Activated naive CD8-positive, alpha-beta T cell treated with anti-CD3 and anti-CD28 coated beads, Interleukin-2, amount 50 U/mL, for 24 hours (primary cell): ENCODE data around the gene FBXL12.
A peak's percentile ranks its signal among the peaks of the same experiment; 100 is the strongest.
"Not testable (repeated sequence)": the region's sequence is repeated elsewhere in the genome, so short reads cannot be mapped to it uniquely, and the experiment has no call there.

Experiments
- ATAC-seq: fragments of 150-1000 bp; cut with Tn5 transposase; one replicate; pipeline ENCODE4 v1.10.0; 2021
- DNase-seq: peaks from one replicate; pipeline ENCODE4 v3.0.0; 2021
- H3K27ac Mint-ChIP-seq: one replicate; pipeline ENCODE4 v1.8.0; 2021; ENCODE audit warnings: mild to moderate bottlenecking, mixed read lengths
- H3K27me3 Mint-ChIP-seq: one replicate; pipeline ENCODE4 v1.8.0; 2021; ENCODE audit warnings: mixed read lengths
- H3K36me3 Mint-ChIP-seq: one replicate; pipeline ENCODE4 v1.8.0; 2021; ENCODE audit warnings: low read depth, mixed read lengths
- H3K4me1 Mint-ChIP-seq: one replicate; pipeline ENCODE4 v1.8.0; 2021; ENCODE audit warnings: mixed read lengths
- H3K4me3 Mint-ChIP-seq: one replicate; pipeline ENCODE4 v1.8.0; 2021; ENCODE audit warnings: mild to moderate bottlenecking, moderate library complexity, mixed read lengths
- H3K9me3 Mint-ChIP-seq: one replicate; pipeline ENCODE4 v1.8.0; 2021; ENCODE audit warnings: mixed read lengths

Gene FBXL12

DNA sequence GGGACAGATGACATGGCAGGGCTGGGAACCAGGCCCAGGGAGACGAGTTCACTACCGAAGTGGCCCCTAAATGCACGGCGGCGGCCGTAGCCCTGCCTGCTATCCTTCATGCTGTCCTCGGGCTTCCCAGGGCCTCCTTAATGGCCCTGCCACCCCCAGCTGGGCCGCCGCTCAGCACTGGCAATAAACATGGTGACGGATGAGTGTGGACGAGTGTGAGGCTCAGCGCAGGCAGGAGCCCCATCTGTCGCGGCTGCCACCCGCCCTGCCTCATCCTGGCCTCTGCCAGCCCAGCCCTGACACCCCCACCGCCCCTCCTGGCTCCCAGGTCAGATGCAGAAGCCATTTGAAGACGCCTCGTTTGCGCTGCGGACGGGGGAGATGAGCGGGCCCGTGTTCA lies 29.9 kb upstream of the FBXL12 start:
- no peaks in the 10 kb centered on the region for H3K9me3 Mint-ChIP-seq
- peaks cover 14% of the 10 kb centered on the region for H3K36me3 Mint-ChIP-seq
- ATAC-seq: no peak
- peaks cover 21% of the 10 kb centered on the region for H3K4me1 Mint-ChIP-seq
- H3K27me3 Mint-ChIP-seq: no peaks in the 10 kb centered on the region
- no peak overlapping the region for H3K4me3 Mint-ChIP-seq
- DNase-seq: no peak
- H3K27ac Mint-ChIP-seq: no peak overlapping the region

- H3K27me3 Mint-ChIP-seq: no peaks in the 10 kb centered on the region
- DNase-seq (peak; percentile 39), ATAC-seq (peak; percentile 15)
- peaks cover 20% of the 10 kb centered on the region for H3K4me1 Mint-ChIP-seq
- H3K4me3 Mint-ChIP-seq: no peak overlapping the region
- H3K27ac Mint-ChIP-seq: no peak overlapping the region
- H3K9me3 Mint-ChIP-seq: no peaks in the 10 kb centered on the region
- peaks cover 18% of the 10 kb centered on the region for H3K36me3 Mint-ChIP-seq
Measured at GRCh38 chr19:9848060-9848459, 29.2 kb upstream of the FBXL12 start.

DNA sequence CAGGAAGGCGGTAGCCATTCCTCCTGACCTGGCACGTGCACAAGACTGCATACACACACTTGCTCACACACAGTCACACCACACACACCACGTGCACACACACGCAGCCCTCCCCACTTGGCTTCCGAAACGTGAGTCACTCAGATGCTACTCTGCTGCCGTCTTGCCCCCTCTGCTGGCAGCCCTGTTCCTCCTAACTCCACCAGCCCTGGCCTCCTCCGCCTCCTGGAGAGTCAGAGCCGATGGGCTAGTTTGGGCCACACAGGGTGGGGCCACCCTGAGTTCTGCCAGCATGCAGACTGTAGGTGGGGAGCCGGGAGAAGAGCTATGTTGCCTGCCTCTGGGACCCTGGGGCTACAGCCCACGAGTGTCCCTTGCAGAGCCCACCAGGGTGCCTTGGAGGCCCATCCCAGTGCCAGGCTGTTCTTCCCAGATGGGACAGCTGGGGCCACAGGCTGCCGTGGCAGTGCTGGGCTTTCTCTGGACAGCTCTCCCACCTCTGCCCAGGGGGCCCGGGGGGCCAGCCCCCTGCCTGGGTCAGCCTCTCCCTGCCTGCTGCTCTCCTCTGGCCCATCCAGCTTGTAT lies 28.3 kb upstream of the FBXL12 start:
- Mint-ChIP-seq H3K27me3 (no peaks in the 10 kb centered on the region), H3K4me1 (peaks cover 18% of the 10 kb centered on the region), H3K4me3 (no peak overlapping the region), H3K9me3 (no peaks in the 10 kb centered on the region), H3K36me3 (peaks cover 25% of the 10 kb centered on the region), H3K27ac (no peak overlapping the region)
- DNase-seq (peak; percentile 56), ATAC-seq (peak; percentile 75)

DNA sequence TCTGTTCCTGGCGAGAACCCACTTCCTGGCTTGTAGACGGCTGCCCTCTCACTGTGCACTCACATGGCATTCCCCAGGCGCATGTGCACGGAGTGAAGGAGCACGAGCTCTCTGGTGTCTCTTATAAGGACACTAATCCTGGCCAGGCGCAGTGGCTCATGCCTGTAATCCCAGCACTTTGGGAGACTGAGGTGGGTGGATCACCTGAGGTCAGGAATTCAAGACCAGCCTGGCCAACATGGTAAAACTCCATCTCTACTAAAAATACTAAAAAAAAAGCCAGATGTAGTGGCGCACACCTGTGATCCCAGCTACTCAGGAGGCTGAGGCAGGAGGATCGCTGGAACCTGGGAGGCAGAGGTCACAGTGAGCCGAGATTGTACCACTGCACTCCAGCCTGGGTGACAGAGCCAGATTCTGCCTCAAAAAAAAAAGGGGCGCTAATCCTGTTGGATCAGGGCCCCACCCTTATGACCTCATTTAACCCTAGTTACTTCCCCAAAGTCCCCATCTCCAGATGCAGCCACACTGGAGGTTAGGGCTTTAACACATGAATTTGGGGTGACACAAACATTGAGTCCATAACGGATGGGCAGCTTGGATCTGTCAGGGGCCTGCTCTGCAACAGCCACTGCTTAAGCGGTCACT lies 24.9 kb upstream of the FBXL12 start:
- H3K4me3 Mint-ChIP-seq, DNase-seq, H3K27ac Mint-ChIP-seq, H3K27me3 Mint-ChIP-seq, H3K9me3 Mint-ChIP-seq, ATAC-seq: not testable (repeated sequence)
- H3K36me3 Mint-ChIP-seq: peaks cover 44% of the 10 kb centered on the region
- H3K4me1 Mint-ChIP-seq: peaks cover 18% of the 10 kb centered on the region

DNA sequence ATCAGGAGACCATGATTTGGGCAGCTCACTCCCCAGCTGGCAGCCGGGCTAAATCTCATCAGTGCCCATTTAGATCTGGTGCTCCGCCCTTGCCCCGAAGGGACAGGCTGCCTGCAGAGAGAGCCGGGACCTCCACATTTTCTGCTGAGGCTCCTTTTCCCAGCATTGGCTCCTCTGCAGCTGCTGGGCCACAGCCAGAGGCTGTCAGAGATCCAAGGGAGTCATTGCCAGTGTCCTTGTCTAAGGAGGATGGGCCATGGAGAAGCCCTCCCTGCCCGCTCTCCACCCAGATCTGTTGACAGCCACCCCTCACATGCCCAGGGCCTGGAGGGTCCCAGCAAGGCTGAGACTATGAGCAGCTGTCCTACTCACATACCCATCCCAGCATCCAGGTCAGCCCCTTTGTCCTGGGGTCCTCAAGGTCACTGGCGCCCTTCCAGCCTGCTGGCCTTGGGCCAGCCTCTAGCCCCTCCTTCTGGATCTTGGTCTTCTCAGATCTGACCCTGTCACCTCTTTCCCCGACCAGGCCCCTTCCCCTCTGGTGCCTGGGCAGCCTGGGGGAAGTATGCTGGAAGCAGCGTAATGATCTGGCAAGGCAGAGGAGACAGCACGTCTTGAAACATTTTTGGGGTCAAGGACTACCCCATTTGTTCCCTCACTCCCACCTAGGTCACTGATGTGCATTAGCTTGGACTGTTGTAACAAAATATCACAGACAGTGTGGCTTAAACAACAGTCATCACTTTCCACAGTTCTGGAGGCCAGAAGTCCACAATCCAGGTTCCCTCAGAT lies 24.2 kb upstream of the FBXL12 start:
- Mint-ChIP-seq H3K4me1 (peaks cover 17% of the 10 kb centered on the region), H3K4me3 (no peak overlapping the region), H3K27me3 (no peaks in the 10 kb centered on the region), H3K27ac (no peak overlapping the region), H3K9me3 (no peaks in the 10 kb centered on the region), H3K36me3 (peaks cover 46% of the 10 kb centered on the region)
- no peak for ATAC-seq
- DNase-seq: no peak

DNA sequence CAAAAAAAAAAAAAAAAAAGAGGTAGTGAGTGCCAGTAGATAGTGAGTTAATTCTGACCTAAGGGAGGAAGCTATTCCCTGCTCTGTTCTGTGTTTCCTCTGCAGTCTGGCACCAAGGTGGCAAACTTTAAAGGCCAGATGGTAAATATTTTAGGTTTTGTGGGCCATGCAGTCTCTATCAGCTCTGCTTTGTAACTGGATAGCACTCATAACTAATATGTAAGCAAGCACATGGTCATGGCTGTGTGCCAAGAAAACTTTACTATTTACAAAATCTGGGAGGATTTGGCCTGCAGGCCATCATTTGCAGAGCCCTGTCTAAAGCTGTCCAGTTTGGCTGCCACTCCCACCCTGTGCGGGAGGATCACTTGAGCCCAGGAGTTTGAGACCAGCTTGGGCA lies 20.5 kb upstream of the FBXL12 start:
- Mint-ChIP-seq H3K4me1 (peaks cover 17% of the 10 kb centered on the region), H3K4me3 (no peak overlapping the region), H3K27me3 (no peaks in the 10 kb centered on the region), H3K27ac (no peak overlapping the region), H3K9me3 (no peaks in the 10 kb centered on the region), H3K36me3 (peaks cover 43% of the 10 kb centered on the region)
- no peak for DNase-seq
- no peak for ATAC-seq

GRCh38 chr19:9838324-9838723 lies 19.4 kb upstream of the FBXL12 start:
- H3K9me3 Mint-ChIP-seq: no peaks in the 10 kb centered on the region
- H3K4me3 Mint-ChIP-seq: no peak overlapping the region

GRCh38 chr19:9836021-9836420 lies 17.1 kb upstream of the FBXL12 start:
- Mint-ChIP-seq H3K27me3 (no peaks in the 10 kb centered on the region), H3K9me3 (no peaks in the 10 kb centered on the region), H3K4me3 (peak overlapping the region; percentile 85), H3K4me1 (peaks cover 20% of the 10 kb centered on the region), H3K27ac (peak overlapping the region; percentile 68), H3K36me3 (peaks cover 24% of the 10 kb centered on the region)
- ATAC-seq: no peak
- no peak for DNase-seq

More at GRCh38 chr19:9838324-9838723, 19.4 kb upstream of the FBXL12 start:
- H3K4me1 Mint-ChIP-seq: peaks cover 20% of the 10 kb centered on the region
- peaks cover 37% of the 10 kb centered on the region for H3K36me3 Mint-ChIP-seq
- no peak overlapping the region for H3K27ac Mint-ChIP-seq
- no peaks in the 10 kb centered on the region for H3K27me3 Mint-ChIP-seq
- no peak for ATAC-seq
- DNase-seq: no peak

DNA sequence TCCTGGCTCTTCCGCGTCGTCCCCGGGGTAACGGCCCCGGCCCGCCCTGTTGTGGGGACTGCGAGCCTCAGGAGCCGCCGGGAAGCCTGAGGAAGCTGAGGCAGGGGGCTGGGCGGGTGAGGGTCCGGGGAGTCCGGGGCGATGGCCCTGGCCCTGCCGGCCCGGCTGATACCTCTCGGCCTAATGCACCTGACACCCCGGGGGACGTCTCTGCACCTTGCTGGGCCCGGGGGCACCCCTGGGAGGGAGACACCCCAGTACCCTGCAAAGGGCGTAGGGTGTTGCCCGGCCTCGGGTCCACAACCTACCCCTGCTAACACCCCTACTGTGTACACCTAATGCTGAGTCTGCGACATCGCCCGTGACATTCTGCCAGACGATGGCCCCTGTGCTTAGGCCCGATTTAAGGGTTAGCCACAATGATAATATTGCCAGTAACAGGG lies 16.6 kb upstream of the FBXL12 start:
- Mint-ChIP-seq H3K27me3 (no peaks in the 10 kb centered on the region), H3K36me3 (peaks cover 23% of the 10 kb centered on the region), H3K9me3 (no peaks in the 10 kb centered on the region), H3K4me3 (peak overlapping the region; percentile 85), H3K27ac (no peak overlapping the region), H3K4me1 (peaks cover 20% of the 10 kb centered on the region)
- DNase-seq: peak; percentile 25
- ATAC-seq: peak; percentile 8

- Mint-ChIP-seq H3K4me3 (peak within 1 kb of the TSS; percentile 85), H3K27ac (peak within 1 kb of the TSS; percentile 78), H3K9me3 (no peaks in the 10 kb centered on the region), H3K4me1 (peaks cover 23% of the 10 kb centered on the region), H3K27me3 (no peaks in the 10 kb centered on the region), H3K36me3 (peaks cover 22% of the 10 kb centered on the region)
- peak; percentile 99 for DNase-seq
- ATAC-seq: peak; percentile 98
Measured at GRCh38 chr19:9834726-9835506, 16.0 kb upstream of the FBXL12 start, which contains the start of gene PIN1. Gene PIN1, plus strand, starts transcription at chr19:9835318. Its CDS starts 27 bp downstream, at chr19:9835345.

DNA sequence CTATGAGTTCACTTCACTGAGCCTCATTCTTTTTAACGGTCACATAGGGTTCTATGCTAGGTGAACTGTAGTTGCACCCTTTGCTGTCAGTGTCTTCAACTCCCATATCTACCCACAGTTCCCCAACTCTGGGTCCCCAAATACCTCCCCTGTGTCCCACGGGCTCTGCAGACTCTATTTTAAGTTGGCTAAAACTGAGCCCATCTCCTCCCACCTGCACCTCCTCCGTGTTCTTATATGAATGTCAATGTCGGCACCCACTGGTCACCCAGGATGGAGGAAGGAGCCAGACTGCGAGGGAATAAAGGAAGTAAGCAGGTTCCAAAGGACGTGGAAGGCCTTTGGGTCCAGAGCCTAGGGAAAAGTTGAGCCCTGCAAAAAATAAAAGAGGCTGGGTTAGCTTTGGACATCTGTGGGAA lies 15.4 kb upstream of the FBXL12 start:
- Mint-ChIP-seq H3K4me3 (peak overlapping the region; percentile 84), H3K9me3 (no peaks in the 10 kb centered on the region), H3K27me3 (no peaks in the 10 kb centered on the region), H3K4me1 (peaks cover 24% of the 10 kb centered on the region), H3K36me3 (peaks cover 23% of the 10 kb centered on the region), H3K27ac (peak overlapping the region; percentile 78)
- DNase-seq (no peak), ATAC-seq (no peak)

DNA sequence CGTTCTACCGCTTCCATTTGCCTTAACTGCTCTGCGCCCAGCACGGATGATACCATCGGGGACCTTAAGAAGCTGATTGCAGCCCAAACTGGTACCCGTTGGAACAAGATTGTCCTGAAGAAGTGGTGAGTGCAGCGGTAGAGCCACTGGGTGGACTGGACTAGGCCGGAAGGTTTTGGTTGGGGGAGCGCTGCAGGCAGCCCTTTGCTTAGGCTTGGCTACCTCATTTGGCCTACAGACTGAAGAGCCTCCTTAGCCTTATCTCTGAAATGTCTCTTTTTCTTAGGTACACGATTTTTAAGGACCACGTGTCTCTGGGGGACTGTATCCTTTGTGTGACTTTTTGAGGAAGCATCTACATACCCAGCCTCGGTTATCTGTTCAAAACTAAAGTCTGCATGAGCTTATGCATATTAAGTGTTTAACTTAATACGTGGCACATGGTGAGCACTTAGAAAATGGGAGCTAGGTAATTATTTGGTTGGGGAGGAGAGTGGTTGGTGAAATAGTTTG lies 9.7 kb upstream of the FBXL12 start:
- Mint-ChIP-seq H3K4me1 (peaks cover 26% of the 10 kb centered on the region), H3K4me3 (peak overlapping the region; percentile 98), H3K27ac (peak overlapping the region; percentile 94), H3K36me3 (peaks cover 26% of the 10 kb centered on the region), H3K9me3 (no peaks in the 10 kb centered on the region), H3K27me3 (no peaks in the 10 kb centered on the region)
- no peak for ATAC-seq
- DNase-seq: no peak

- H3K36me3 Mint-ChIP-seq: peaks cover 26% of the 10 kb centered on the region
- peak within 1 kb of the TSS; percentile 94 for H3K27ac Mint-ChIP-seq
- DNase-seq (peak; percentile 90), ATAC-seq (peak; percentile 97)
- H3K9me3 Mint-ChIP-seq: no peaks in the 10 kb centered on the region
- peak within 1 kb of the TSS; percentile 98 for H3K4me3 Mint-ChIP-seq
- H3K4me1 Mint-ChIP-seq: peaks cover 26% of the 10 kb centered on the region
- H3K27me3 Mint-ChIP-seq: no peaks in the 10 kb centered on the region
Measured at GRCh38 chr19:9827289-9828238, 8.7 kb upstream of the FBXL12 start, which contains the start of gene UBL5. Gene UBL5, plus strand, starts transcription at chr19:9827918. Its CDS starts 420 bp downstream, at chr19:9828338.
